ENCODE results near the gene HSD17B8. TPM values are rescaled to one million over a fixed set of nuclear protein-coding genes. Genes with fewer than 3 reads are reported as not detected.

HSD17B8 gene
- total RNA-seq, 2 experiments from 2014 or later: 8.6 to 10.5 TPM

DNA sequence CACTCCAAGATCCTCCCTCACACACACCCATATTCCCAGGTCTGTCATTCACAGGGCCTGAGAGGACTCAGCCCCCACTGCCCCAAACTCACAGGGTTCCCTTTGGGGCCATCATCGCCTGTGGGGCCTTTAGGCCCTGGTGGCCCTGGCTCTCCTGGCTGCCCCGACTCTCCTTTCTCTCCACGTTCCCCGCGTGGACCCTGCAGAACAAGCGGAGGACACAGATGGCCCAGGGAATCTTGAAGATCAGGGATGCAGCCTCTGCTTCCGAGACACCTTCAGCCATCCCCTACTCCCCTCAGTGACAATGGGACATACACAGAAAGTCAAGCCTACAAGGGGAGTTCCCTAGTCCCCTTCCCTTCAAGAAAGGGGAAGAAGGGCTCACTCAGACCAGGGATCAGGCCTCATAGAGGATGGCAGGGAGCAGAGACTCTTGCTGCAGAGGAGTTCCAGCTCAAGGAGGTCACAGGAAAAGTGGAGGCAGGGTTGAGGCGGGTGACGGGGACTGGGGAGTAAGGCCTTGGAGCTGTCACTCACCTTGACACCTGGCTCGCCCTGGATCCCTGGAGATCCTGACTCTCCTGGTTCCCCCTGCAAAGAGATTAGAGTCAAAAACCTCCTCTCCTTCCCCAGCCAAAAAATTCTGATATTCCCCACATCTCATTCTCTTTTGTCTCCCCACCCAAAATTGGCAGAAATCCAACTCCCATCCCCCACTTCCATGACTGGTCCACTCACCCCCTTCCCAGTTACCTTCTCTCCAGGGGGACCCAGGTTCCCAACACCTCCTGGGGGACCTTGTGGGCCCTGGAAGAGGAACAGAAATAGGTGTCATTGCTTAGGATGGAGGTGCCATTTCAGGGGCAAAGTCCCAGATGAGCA, 34.9 kb upstream of the HSD17B8 start:
- H3K27me3 Mint-ChIP-seq: peaks cover under 1% of the 10 kb centered on the region
- H3K9me3 Mint-ChIP-seq: no peaks in the 10 kb centered on the region
- ChIA-PET CTCF (no interaction called here), POLR2A (no interaction called here)
- intact Hi-C loops (cut with DNase I, micrococcal nuclease): no loop called here
- ATAC-seq (ENCODE audit: poor library complexity): no peak
- H3K4me1 ChIP-seq (ENCODE audit: insufficient read depth, low read length): no peaks in the 10 kb centered on the region
- DNase-seq: no peak
- no peaks in the 10 kb centered on the region for H3K9me3 ChIP-seq (ENCODE audit: control insufficient read depth in 1 of 2, insufficient read depth in 1 of 2, low read length in 2 of 2)
- H3K36me3 Mint-ChIP-seq (ENCODE audit: low read depth): no peaks in the 10 kb centered on the region
- H3K4me3 ChIP-seq (ENCODE audit: low read length): no peak overlapping the region
- no peak overlapping the region for H3K27ac ChIP-seq (ENCODE audit: low read depth in 1 of 2, low read length in 2 of 2)
- H3K27me3 ChIP-seq (ENCODE audit: control insufficient read depth in 1 of 2, insufficient read depth in 2 of 2, low read length in 2 of 2): peaks cover 0 to 3% of the 10 kb centered on the region in 2 experiments
- no peak overlapping the region for H3K4me3 Mint-ChIP-seq
- H3K27ac Mint-ChIP-seq: no peak overlapping the region
- TF ChIP-seq, protein P1, sequence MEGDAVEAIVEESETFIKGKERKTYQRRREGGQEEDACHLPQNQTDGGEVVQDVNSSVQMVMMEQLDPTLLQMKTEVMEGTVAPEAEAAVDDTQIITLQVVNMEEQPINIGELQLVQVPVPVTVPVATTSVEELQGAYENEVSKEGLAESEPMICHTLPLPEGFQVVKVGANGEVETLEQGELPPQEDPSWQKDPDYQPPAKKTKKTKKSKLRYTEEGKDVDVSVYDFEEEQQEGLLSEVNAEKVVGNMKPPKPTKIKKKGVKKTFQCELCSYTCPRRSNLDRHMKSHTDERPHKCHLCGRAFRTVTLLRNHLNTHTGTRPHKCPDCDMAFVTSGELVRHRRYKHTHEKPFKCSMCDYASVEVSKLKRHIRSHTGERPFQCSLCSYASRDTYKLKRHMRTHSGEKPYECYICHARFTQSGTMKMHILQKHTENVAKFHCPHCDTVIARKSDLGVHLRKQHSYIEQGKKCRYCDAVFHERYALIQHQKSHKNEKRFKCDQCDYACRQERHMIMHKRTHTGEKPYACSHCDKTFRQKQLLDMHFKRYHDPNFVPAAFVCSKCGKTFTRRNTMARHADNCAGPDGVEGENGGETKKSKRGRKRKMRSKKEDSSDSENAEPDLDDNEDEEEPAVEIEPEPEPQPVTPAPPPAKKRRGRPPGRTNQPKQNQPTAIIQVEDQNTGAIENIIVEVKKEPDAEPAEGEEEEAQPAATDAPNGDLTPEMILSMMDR (IDR thresholded peaks at IDR 0.05): no peak
- H3K36me3 ChIP-seq (ENCODE audit: insufficient read depth, low read length): no peaks in the 10 kb centered on the region
- H3K4me1 Mint-ChIP-seq (ENCODE audit: low read depth): no peaks in the 10 kb centered on the region

GRCh38 chr6:33170176-33171015, 34.1 kb upstream of the HSD17B8 start:
- Histone ChIP-seq H3K4me1 (ENCODE audit: insufficient read depth, low read length) (no peaks in the 10 kb centered on the region), H3K9me3 (ENCODE audit: control insufficient read depth in 1 of 2, insufficient read depth in 1 of 2, low read length in 2 of 2) (no peaks in the 10 kb centered on the region), H3K27me3 (ENCODE audit: control insufficient read depth in 1 of 2, insufficient read depth in 2 of 2, low read length in 2 of 2) (peaks cover 0 to 3% of the 10 kb centered on the region in 2 experiments), H3K27ac (ENCODE audit: low read depth in 1 of 2, low read length in 2 of 2) (no peak overlapping the region), H3K36me3 (ENCODE audit: insufficient read depth, low read length) (no peaks in the 10 kb centered on the region), H3K4me3 (ENCODE audit: low read length) (no peak overlapping the region)
- ChIA-PET POLR2A (no interaction called here), CTCF (no interaction called here)
- Mint-ChIP-seq H3K9me3 (no peaks in the 10 kb centered on the region), H3K4me3 (no peak overlapping the region), H3K36me3 (ENCODE audit: low read depth) (no peaks in the 10 kb centered on the region), H3K27ac (no peak overlapping the region), H3K4me1 (ENCODE audit: low read depth) (no peaks in the 10 kb centered on the region), H3K27me3 (peaks cover 9% of the 10 kb centered on the region)
- TF ChIP-seq, protein P1 (IDR thresholded peaks at IDR 0.05): no peak
- intact Hi-C loops (cut with DNase I, micrococcal nuclease): no loop called here
- ATAC-seq (ENCODE audit: poor library complexity) (no peak), DNase-seq (no peak)

DNA sequence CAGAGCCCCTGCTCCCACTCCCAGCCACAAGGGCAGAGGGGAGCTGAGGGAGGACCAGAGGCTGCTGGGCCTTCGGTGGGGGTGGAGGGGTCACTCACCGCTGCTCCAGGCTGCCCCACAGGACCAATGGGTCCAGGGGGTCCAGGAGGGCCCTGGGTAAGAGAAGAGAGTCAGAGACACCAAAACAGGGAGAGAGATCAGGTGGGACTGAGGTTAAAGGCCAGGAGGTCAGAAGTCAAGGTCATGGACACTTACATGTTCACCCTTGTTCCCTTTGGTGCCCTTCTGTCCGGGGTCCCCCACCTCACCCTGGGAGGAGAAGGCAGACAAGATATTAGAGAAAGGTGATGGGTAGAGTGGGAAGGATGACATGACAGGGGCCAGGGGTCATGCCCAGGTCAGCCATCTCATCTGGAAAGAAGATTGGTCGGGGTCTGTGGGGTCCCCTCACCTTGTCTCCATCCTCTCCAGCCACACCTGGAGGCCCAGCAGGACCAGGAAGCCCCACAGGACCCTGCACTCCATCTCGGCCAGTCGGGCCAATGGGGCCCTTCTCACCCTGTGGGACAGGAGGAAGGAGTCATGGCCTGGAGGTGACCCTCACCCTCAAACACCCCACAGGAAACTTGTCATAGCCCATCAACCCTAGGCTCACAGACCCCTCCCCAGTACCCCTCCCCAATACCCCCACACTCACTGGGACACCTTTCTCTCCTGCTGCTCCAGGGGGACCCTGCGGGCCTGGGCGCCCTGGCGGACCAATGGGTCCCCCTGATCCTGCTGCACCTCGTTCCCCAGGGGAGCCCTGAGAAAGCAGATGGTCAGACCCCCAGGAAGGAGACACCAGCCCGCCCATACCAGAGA, 33.2 kb upstream of the HSD17B8 start:
- POLR2A ChIA-PET: interaction anchor here (1.1 kb wide), 1 partner anchor 200 kb away, joined by 3 read pairs; no protein-coding TSS in a partner anchor
- intact Hi-C loops (cut with DNase I, micrococcal nuclease): no loop called here
- Histone ChIP-seq H3K27me3 (ENCODE audit: control insufficient read depth in 1 of 2, insufficient read depth in 2 of 2, low read length in 2 of 2) (peaks cover 0 to 3% of the 10 kb centered on the region in 2 experiments), H3K36me3 (ENCODE audit: insufficient read depth, low read length) (no peaks in the 10 kb centered on the region), H3K27ac (ENCODE audit: low read depth in 1 of 2, low read length in 2 of 2) (no peak overlapping the region), H3K9me3 (ENCODE audit: control insufficient read depth in 1 of 2, insufficient read depth in 1 of 2, low read length in 2 of 2) (no peaks in the 10 kb centered on the region), H3K4me3 (ENCODE audit: low read length) (no peak overlapping the region), H3K4me1 (ENCODE audit: insufficient read depth, low read length) (no peaks in the 10 kb centered on the region)
- ATAC-seq (ENCODE audit: poor library complexity) (no peak), DNase-seq (no peak)
- Mint-ChIP-seq H3K27me3 (peaks cover 11% of the 10 kb centered on the region), H3K27ac (no peak overlapping the region), H3K4me3 (no peak overlapping the region), H3K4me1 (ENCODE audit: low read depth) (no peaks in the 10 kb centered on the region), H3K9me3 (no peaks in the 10 kb centered on the region), H3K36me3 (ENCODE audit: low read depth) (no peaks in the 10 kb centered on the region)
- CTCF ChIA-PET: no interaction called here
- TF ChIP-seq, protein P1 (IDR thresholded peaks at IDR 0.05): no peak

Measured in CD4-positive, alpha-beta T cell (primary cell).